Tibial artery (tissue), 4 donors: ENCODE results near the gene BCKDHA.

ENCODE experiments used
- DNase-seq, 2 donors: peaks; one replicate each; pipeline ENCODE4 v3.0.0-alpha.2; 2019
- H3K27ac ChIP-seq, 2 donors: fragments of 200-600 bp; sonication (generic) in 1 of 2; 1 replicate in 1 of 2; 2 replicates in 1 of 2; pipeline ENCODE4 v1.5.1; 2018 to 2019; ENCODE audit warnings: mild to moderate bottlenecking in 1 of 2
- H3K27me3 ChIP-seq, 2 donors: fragments of 200-600 bp; sonication (generic) in 1 of 2; one replicate each; pipeline versions ENCODE4 v1.5.1 to v1.6.0; 2016 to 2019
- H3K36me3 ChIP-seq, 3 donors: fragments of 200-600 bp; sonication (generic) in 2 of 3; one replicate each; pipeline ENCODE4 v1.5.1; 2016 to 2019; ENCODE audit warnings: mild to moderate bottlenecking in 2 of 3
- H3K4me1 ChIP-seq, 4 donors: fragments of 200-600 bp; sonication (generic) in 2 of 4; 1 replicate in 3 of 4; 2 replicates in 1 of 4; pipeline ENCODE4 v1.5.1; 2016 to 2019
- H3K4me3 ChIP-seq, 2 donors: fragments of 200-600 bp; sonication (generic) in 1 of 2; 1 replicate in 1 of 2; 2 replicates in 1 of 2; pipeline ENCODE4 v1.5.1; 2018 to 2019; ENCODE audit warnings: mild to moderate bottlenecking in 2 of 2
- H3K9me3 ChIP-seq, 3 donors: fragments of 200-600 bp; sonication (generic) in 1 of 3; one replicate each; pipeline ENCODE4 v1.5.1; 2016 to 2019
- intact Hi-C: fragments of 100-400 bp; cut with DNase I; formaldehyde crosslinking; loops from one replicate; pipeline ENCODE4 v1.15.0; 2023; ENCODE audit warnings: low total_unique reads
- TF ChIP-seq, protein P1 (sequence below), 2 experiments: fragments of 200-600 bp in 1 of 2; fragments of 450-650 bp in 1 of 2; IDR thresholded peaks; one replicate each; pipeline ENCODE4 v1.5.1; 2017 to 2019; ENCODE audit warnings: antibody characterized with exemption in 2 of 2, mild to moderate bottlenecking in 1 of 2, moderate library complexity in 1 of 2

BCKDHA gene

DNA sequence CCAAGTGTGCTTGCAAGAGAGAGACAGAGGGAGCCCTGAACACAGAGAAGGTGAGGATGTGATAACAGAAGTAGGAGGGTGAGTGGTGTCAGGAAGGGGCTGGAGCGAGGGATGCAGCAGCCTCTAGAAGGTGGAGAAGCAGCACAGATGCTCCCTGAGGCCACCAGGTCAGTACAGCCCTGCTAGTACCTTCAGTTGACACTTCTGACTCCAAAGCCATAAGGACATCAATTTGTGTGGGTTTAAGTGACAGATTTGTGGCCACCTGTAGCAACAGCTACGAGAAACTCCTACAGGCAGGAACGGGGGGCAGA, 52.2 kb downstream of the BCKDHA start:
- intact Hi-C loops = no loop called here
- H3K9me3 ChIP-seq = no peaks in the 10 kb centered on the region

GRCh38 chr19:41452584-41453275, 55.1 kb downstream of the BCKDHA start:
- no peak for DNase-seq
- Histone ChIP-seq H3K9me3 (no peaks in the 10 kb centered on the region), H3K4me1 (peaks cover 0 to 15% (median 3%) of the 10 kb centered on the region in 4 donors), H3K36me3 (no peaks in the 10 kb centered on the region), H3K4me3 (no peak overlapping the region), H3K27ac (no peak overlapping the region), H3K27me3 (no peaks in the 10 kb centered on the region)
- intact Hi-C loops = no loop called here
- TF ChIP-seq, protein P1, sequence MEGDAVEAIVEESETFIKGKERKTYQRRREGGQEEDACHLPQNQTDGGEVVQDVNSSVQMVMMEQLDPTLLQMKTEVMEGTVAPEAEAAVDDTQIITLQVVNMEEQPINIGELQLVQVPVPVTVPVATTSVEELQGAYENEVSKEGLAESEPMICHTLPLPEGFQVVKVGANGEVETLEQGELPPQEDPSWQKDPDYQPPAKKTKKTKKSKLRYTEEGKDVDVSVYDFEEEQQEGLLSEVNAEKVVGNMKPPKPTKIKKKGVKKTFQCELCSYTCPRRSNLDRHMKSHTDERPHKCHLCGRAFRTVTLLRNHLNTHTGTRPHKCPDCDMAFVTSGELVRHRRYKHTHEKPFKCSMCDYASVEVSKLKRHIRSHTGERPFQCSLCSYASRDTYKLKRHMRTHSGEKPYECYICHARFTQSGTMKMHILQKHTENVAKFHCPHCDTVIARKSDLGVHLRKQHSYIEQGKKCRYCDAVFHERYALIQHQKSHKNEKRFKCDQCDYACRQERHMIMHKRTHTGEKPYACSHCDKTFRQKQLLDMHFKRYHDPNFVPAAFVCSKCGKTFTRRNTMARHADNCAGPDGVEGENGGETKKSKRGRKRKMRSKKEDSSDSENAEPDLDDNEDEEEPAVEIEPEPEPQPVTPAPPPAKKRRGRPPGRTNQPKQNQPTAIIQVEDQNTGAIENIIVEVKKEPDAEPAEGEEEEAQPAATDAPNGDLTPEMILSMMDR (IDR thresholded peaks at IDR 0.05) = no peak

More for the DNA sequence above, 52.2 kb downstream of the BCKDHA start:
- no peak for DNase-seq
- Histone ChIP-seq H3K4me1 (peaks cover 0 to 10% (median 3%) of the 10 kb centered on the region in 4 donors), H3K36me3 (no peaks in the 10 kb centered on the region), H3K27me3 (peaks cover 0 to 6% of the 10 kb centered on the region in 2 donors), H3K4me3 (no peak overlapping the region), H3K27ac (no peak overlapping the region)
- TF ChIP-seq, protein P1 (IDR thresholded peaks at IDR 0.05) = no peak

GRCh38 chr19:41455936-41456335, 58.3 kb downstream of the BCKDHA start:
- TF ChIP-seq, protein P1 (IDR thresholded peaks at IDR 0.05) = no peak
- Histone ChIP-seq H3K9me3 (no peaks in the 10 kb centered on the region), H3K4me3 (no peak overlapping the region), H3K36me3 (no peaks in the 10 kb centered on the region), H3K27me3 (peaks cover 0 to 22% of the 10 kb centered on the region in 2 donors), H3K27ac (no peak overlapping the region), H3K4me1 (peaks cover 0 to 4% (median 0%) of the 10 kb centered on the region in 4 donors)
- intact Hi-C loops = no loop called here
- DNase-seq = no peak

- no peak overlapping the region for H3K27ac ChIP-seq
- TF ChIP-seq, protein P1 (IDR thresholded peaks at IDR 0.05) = no peak
- H3K27me3 ChIP-seq = peaks cover 0 to 27% of the 10 kb centered on the region in 2 donors
- intact Hi-C loops = no loop called here
- DNase-seq = no peak
- no peaks in the 10 kb centered on the region for H3K36me3 ChIP-seq
- no peak overlapping the region for H3K4me3 ChIP-seq
- no peaks in the 10 kb centered on the region for H3K9me3 ChIP-seq
- peaks cover 0 to 4% (median 0%) of the 10 kb centered on the region in 4 donors for H3K4me1 ChIP-seq
Observed at GRCh38 chr19:41456342-41456918, 58.8 kb downstream of the BCKDHA start.

GRCh38 chr19:41457241-41457640, 59.6 kb downstream of the BCKDHA start:
- Histone ChIP-seq H3K27me3 (peaks cover 0 to 34% of the 10 kb centered on the region in 2 donors), H3K4me3 (no peak overlapping the region), H3K9me3 (no peaks in the 10 kb centered on the region), H3K36me3 (no peaks in the 10 kb centered on the region), H3K27ac (no peak overlapping the region), H3K4me1 (peaks cover 0 to 4% (median 0%) of the 10 kb centered on the region in 4 donors)
- TF ChIP-seq, protein P1 (IDR thresholded peaks at IDR 0.05) = no peak
- intact Hi-C loops = no loop called here
- no peak for DNase-seq
